HepG2 (cell line): Measurements from ENCODE around the gene ALX3. TPM values are rescaled to one million over a fixed set of nuclear protein-coding genes. Genes with fewer than 3 reads are reported as not detected.

Experiments used
- ATAC-seq: fragments of 200-7000 bp; cut with Tn5 transposase; 3 replicates; pipeline ENCODE4 v1.9.1; 2020; ENCODE audit warnings: mild to moderate bottlenecking, moderate library complexity
- BruUV-seq: library from RNA; stranded (reverse); fragments of 400-500 nt; replicated peaks from 2 replicates; lab custom pipeline; 2021; lab: Mats Ljungman, UMichigan
- CTCF ChIA-PET: fragments of 300-600 bp; formaldehyde crosslinking; extraction: SDS; loops from one replicate; lab custom pipeline; 2021; ENCODE audit warnings: low total read pairs, inconsistent platforms, low intra/inter-chr PET ratio; lab: Yijun Ruan, JAX
- POLR2A ChIA-PET: fragments of 350-600 bp; sonication (Branson Sonifier 250); formaldehyde crosslinking; loops from one replicate; lab custom pipeline; 2020; ENCODE audit warnings: antibody characterized with exemption, inconsistent platforms; lab: Yijun Ruan, JAX
- DNase-seq: peaks from one replicate; pipeline ENCODE4 v3.0.0-alpha.2; 2015; ENCODE audit warnings: low spot score
- FAIRE-seq: peaks from 3 replicates; lab custom pipeline; 2011; peaks lifted over from hg19 to GRCh38; lab: Jason Lieb, UNC
- H2AFZ ChIP-seq: one replicate; pipeline ENCODE4 v1.6.1; 2011; ENCODE audit warnings: low read length, inconsistent platforms
- H3K27ac ChIP-seq: fragments of 300-600 bp; 3 replicates; pipeline ENCODE4 v1.8.0; 2011; ENCODE audit warnings: mixed run types, mild to moderate bottlenecking, mixed read lengths, low read length, inconsistent platforms; ENCODE audit not compliant: insufficient read depth; ENCODE audit errors: extremely low read length
- H3K27me3 ChIP-seq, 2 experiments: fragments of 200-600 bp in 1 of 2; 2 replicates in 1 of 2; 3 replicates in 1 of 2; pipeline versions ENCODE4 v1.6.0 to v1.8.0; 2011; ENCODE audit warnings: low read length in 2 of 2, mild to moderate bottlenecking in 2 of 2, moderate library complexity in 2 of 2, inconsistent platforms in 1 of 2; ENCODE audit not compliant: insufficient read depth in 2 of 2, control insufficient read depth in 1 of 2
- H3K36me3 ChIP-seq, 2 experiments: fragments of 200-600 bp in 1 of 2; replicated peaks in 1 of 2; 2 replicates in 1 of 2; 3 replicates in 1 of 2; pipeline versions ENCODE4 v1.5.1 to v1.8.0; 2011; ENCODE audit warnings: low read length in 2 of 2, inconsistent platforms in 1 of 2; ENCODE audit not compliant: insufficient read depth in 2 of 2, control insufficient read depth in 1 of 2
- H3K4me1 ChIP-seq: 2 replicates; pipeline ENCODE4 v1.5.1; 2012; ENCODE audit warnings: low read length, inconsistent platforms; ENCODE audit not compliant: insufficient read depth
- H3K4me2 ChIP-seq: 2 replicates; pipeline ENCODE4 v1.6.0; 2011; ENCODE audit warnings: low read depth, low read length, inconsistent platforms
- H3K4me3 ChIP-seq, 3 experiments: fragments of 200-600 bp in 1 of 3; sonication (generic), shearing (Covaris generic) in 1 of 3; replicated peaks in 1 of 3; 2 replicates each; pipeline ENCODE4 v1.5.1; 2011 to 2016; ENCODE audit warnings: low read length in 3 of 3, inconsistent platforms in 2 of 3, low read depth in 2 of 3, mild to moderate bottlenecking in 2 of 3, control low read depth in 1 of 3, mixed read lengths in 1 of 3; ENCODE audit not compliant: insufficient read depth in 1 of 3
- H3K79me2 ChIP-seq: one replicate; pipeline ENCODE4 v1.6.1; 2011; ENCODE audit warnings: low read length, inconsistent platforms; ENCODE audit not compliant: insufficient read depth
- H3K9ac ChIP-seq: 2 replicates; pipeline ENCODE4 v1.6.0; 2011; ENCODE audit warnings: mild to moderate bottlenecking, low read depth, low read length, inconsistent platforms; ENCODE audit not compliant: insufficient read depth
- H3K9me3 ChIP-seq: 2 replicates; pipeline ENCODE4 v1.5.1; 2012; ENCODE audit warnings: mild to moderate bottlenecking, low read length
- H4K20me1 ChIP-seq: 2 replicates; pipeline ENCODE4 v1.6.0; 2011; ENCODE audit warnings: inconsistent platforms, mild to moderate bottlenecking, low read length, moderate library complexity; ENCODE audit not compliant: insufficient read depth
- ARNTL ChIP-seq: sonication (generic); formaldehyde crosslinking; IDR thresholded peaks from 2 replicates; pipeline ENCODE4 v1.4.0; 2020; ENCODE audit warnings: mild to moderate bottlenecking, missing genetic modification reagents
- HIVEP1 ChIP-seq: sonication (generic); formaldehyde crosslinking; IDR thresholded peaks from 2 replicates; pipeline ENCODE4 v1.4.0; 2020; ENCODE audit warnings: mild to moderate bottlenecking, missing genetic modification reagents
- PLRG1 ChIP-seq: fragments of 450-650 bp; conservative IDR thresholded peaks from 2 replicates; pipeline ENCODE4 v1.6.1; 2016
- PTBP1 ChIP-seq: fragments of 200-400 bp; formaldehyde crosslinking; IDR thresholded peaks from 2 replicates; pipeline ENCODE4 v1.6.1; 2018; ENCODE audit warnings: low read length, low read depth; ENCODE audit not compliant: poor library complexity, severe bottlenecking
- ZBTB3 ChIP-seq: sonication (generic); formaldehyde crosslinking; IDR thresholded peaks from 2 replicates; pipeline ENCODE4 v1.4.0; 2020; ENCODE audit warnings: low read depth, mild to moderate bottlenecking, moderate library complexity, missing genetic modification reagents, borderline replicate concordance
- ZMYM3 ChIP-seq: sonication (generic); formaldehyde crosslinking; IDR thresholded peaks from 2 replicates; pipeline ENCODE4 v1.5.1; 2020; ENCODE audit warnings: mild to moderate bottlenecking, missing genetic modification reagents
- ZNF124 ChIP-seq: sonication (generic); formaldehyde crosslinking; IDR thresholded peaks from 2 replicates; pipeline ENCODE4 v1.4.0; 2020; ENCODE audit warnings: missing genetic modification reagents
- ZNF17 ChIP-seq: sonication (generic); formaldehyde crosslinking; IDR thresholded peaks from 2 replicates; pipeline ENCODE4 v1.5.0; 2020; ENCODE audit warnings: mild to moderate bottlenecking, missing genetic modification reagents
- ZNF224 ChIP-seq: sonication (generic); formaldehyde crosslinking; IDR thresholded peaks from 2 replicates; pipeline ENCODE4 v1.5.0; 2020; ENCODE audit warnings: mild to moderate bottlenecking, missing genetic modification reagents
- ZNF337 ChIP-seq: sonication (generic); formaldehyde crosslinking; IDR thresholded peaks from 2 replicates; pipeline ENCODE4 v1.5.1; 2020; ENCODE audit warnings: missing genetic modification reagents, low read depth, mild to moderate bottlenecking, borderline replicate concordance
- ZNF713 ChIP-seq: sonication (generic); formaldehyde crosslinking; IDR thresholded peaks from 2 replicates; pipeline ENCODE4 v1.4.0; 2020; ENCODE audit warnings: mild to moderate bottlenecking, missing genetic modification reagents
- ZNF724P ChIP-seq: sonication (generic); formaldehyde crosslinking; IDR thresholded peaks from 2 replicates; pipeline ENCODE4 v1.8.0; 2022; ENCODE audit warnings: missing genetic modification reagents, borderline replicate concordance
- ZNF775 ChIP-seq: sonication (generic); formaldehyde crosslinking; IDR thresholded peaks from 2 replicates; pipeline ENCODE4 v1.4.0; 2020; ENCODE audit warnings: missing genetic modification reagents, mild to moderate bottlenecking, moderate library complexity, borderline replicate concordance
- ZNF891 ChIP-seq: sonication (generic); formaldehyde crosslinking; IDR thresholded peaks from 2 replicates; pipeline ENCODE4 v1.5.0; 2020; ENCODE audit warnings: mild to moderate bottlenecking, missing genetic modification reagents
- ZSCAN30 ChIP-seq: sonication (generic); formaldehyde crosslinking; IDR thresholded peaks from 2 replicates; pipeline ENCODE4 v1.5.0; 2020; ENCODE audit warnings: mild to moderate bottlenecking, missing genetic modification reagents
- WGBS: methylation state at CpG from one replicate; pipeline ENCODE4 v1.1.6; 2017; ENCODE audit warnings: low lambda C conversion rate; 5-methylcytosine and 5-hydroxymethylcytosine counted together
- in situ Hi-C: cut with HindIII; loops from 2 replicates; pipeline ENCODE4 v1.10.0; 2017; ENCODE audit warnings: low pct_unique_long_range_greater_than_20kb; ENCODE audit not compliant: extremely low pct_ligation_motif_present
- intact Hi-C: fragments of 100-400 bp; cut with micrococcal nuclease; formaldehyde crosslinking; loops from one replicate; pipeline ENCODE4 v1.10.0; 2022; ENCODE audit not compliant: unreplicated experiment
- polyA plus RNA-seq, 8 experiments: library from polyadenylated mRNA; depleted of rRNA in 3 of 8; stranded (reverse) in 7 of 8; unstranded in 1 of 8; fragments of >200 nt; fragmentation: Illumina TruSeq in 4 of 8; extraction: Trizol in 4 of 8; gene quantifications; 2 replicates each; pipeline versions ENCODE4 v1.2.1 to v1.2.3, GENCODE V29; 2011 to 2016; ENCODE audit warnings: low read depth in 4 of 8, missing spikeins in 1 of 8, mixed read lengths in 1 of 8; ENCODE audit not compliant: insufficient read depth in 1 of 8
- total RNA-seq, 5 experiments: library from RNA; depleted of rRNA; stranded (reverse); fragments of >200 nt; fragmentation: Illumina TruSeq; extraction: Trizol; gene quantifications; 2 replicates each; pipeline ENCODE4 v1.2.3, GENCODE V29; 2016; ENCODE audit warnings: low read depth in 1 of 5
- TF ChIP-seq, protein P1 (sequence below): sonication (generic); formaldehyde crosslinking; IDR thresholded peaks from 2 replicates; pipeline ENCODE4 v1.4.0; 2020; ENCODE audit warnings: low read depth, missing genetic modification reagents
- TF ChIP-seq, protein P2 (sequence below): sonication (generic); formaldehyde crosslinking; IDR thresholded peaks from 2 replicates; pipeline ENCODE4 v1.5.0; 2020; ENCODE audit warnings: missing genetic modification reagents, mild to moderate bottlenecking, borderline replicate concordance
- TF ChIP-seq, protein P3 (sequence below): sonication (generic); formaldehyde crosslinking; IDR thresholded peaks from 2 replicates; pipeline ENCODE4 v1.4.0; 2020; ENCODE audit warnings: missing genetic modification reagents

ALX3 gene
- total and polyA plus RNA-seq, 2 of the 13 experiments (the other 11 are each of a cell fraction or from before 2014, with no cell fraction given), result not detected

DNA sequence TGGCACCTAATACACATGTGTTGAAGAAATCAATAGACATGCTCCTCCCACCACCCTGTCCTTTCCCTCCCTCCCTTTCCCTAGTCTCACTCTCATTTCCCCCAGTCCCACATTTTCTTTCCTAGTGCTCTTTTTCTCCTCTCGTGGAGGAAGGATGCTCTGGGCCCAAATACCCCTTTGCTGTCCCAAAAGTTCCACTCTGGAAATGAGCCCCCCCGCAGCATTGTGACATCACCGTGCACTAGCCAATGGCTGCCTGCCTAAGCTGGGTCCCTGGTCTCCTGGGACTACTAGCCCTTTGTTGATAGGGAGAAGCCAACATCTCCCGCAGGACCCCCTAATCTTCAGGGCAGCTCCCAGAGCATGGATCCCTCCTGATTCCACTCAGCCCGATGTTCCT is 41.7 kb upstream of the ALX3 start, which contains the start of gene UBL4B:
UBL4B (plus strand) TSS at position 301 of the 400 bp plus-strand sequence; CDS start at position 393, 92 bp downstream.
- ChIA-PET CTCF (no interaction called here), POLR2A (no interaction called here)
- DNase-seq (no peak), ATAC-seq (no peak), FAIRE-seq (no peak)
- BruUV-seq, result no TSS peak
- intact Hi-C loops (no loop called here), in situ Hi-C loops (no loop called here)
- no peak within 1 kb of the TSS for H3K4me2 ChIP-seq
- no peaks in the 10 kb centered on the region for H3K9me3 ChIP-seq
- H4K20me1 ChIP-seq, result no peaks in the 10 kb centered on the region
- no peaks in the 10 kb centered on the region for H3K36me3 ChIP-seq
- no peaks in the 10 kb centered on the region for H3K79me2 ChIP-seq
- no peak within 1 kb of the TSS for H3K4me3 ChIP-seq
- peaks cover 6 to 54% of the 10 kb centered on the region in 2 experiments; a peak in 3 of 5 replicates for H3K27me3 ChIP-seq
- no peak within 1 kb of the TSS for H3K27ac ChIP-seq
- H3K4me1 ChIP-seq, result no peaks in the 10 kb centered on the region
- no peak within 1 kb of the TSS for H2AFZ ChIP-seq
- H3K9ac ChIP-seq, result no peak within 1 kb of the TSS
- 25% methylated on average over 5 of the region's 5 CpGs for WGBS
- TF ChIP-seq, protein P1, sequence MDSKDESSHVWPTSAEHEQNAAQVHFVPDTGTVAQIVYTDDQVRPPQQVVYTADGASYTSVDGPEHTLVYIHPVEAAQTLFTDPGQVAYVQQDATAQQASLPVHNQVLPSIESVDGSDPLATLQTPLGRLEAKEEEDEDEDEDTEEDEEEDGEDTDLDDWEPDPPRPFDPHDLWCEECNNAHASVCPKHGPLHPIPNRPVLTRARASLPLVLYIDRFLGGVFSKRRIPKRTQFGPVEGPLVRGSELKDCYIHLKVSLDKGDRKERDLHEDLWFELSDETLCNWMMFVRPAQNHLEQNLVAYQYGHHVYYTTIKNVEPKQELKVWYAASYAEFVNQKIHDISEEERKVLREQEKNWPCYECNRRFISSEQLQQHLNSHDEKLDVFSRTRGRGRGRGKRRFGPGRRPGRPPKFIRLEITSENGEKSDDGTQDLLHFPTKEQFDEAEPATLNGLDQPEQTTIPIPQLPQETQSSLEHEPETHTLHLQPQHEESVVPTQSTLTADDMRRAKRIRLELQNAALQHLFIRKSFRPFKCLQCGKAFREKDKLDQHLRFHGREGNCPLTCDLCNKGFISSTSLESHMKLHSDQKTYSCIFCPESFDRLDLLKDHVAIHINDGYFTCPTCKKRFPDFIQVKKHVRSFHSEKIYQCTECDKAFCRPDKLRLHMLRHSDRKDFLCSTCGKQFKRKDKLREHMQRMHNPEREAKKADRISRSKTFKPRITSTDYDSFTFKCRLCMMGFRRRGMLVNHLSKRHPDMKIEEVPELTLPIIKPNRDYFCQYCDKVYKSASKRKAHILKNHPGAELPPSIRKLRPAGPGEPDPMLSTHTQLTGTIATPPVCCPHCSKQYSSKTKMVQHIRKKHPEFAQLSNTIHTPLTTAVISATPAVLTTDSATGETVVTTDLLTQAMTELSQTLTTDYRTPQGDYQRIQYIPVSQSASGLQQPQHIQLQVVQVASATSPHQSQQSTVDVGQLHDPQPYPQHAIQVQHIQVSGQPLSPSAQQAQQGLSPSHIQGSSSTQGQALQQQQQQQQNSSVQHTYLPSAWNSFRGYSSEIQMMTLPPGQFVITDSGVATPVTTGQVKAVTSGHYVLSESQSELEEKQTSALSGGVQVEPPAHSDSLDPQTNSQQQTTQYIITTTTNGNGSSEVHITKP (CRISPR knock-in tag), result no peak
- TF ChIP-seq HIVEP1 (no peak), ARNTL (no peak), ZNF713 (CRISPR knock-in tag) (no peak), ZNF724P (CRISPR knock-in tag) (no peak), ZNF224 (no peak), PLRG1 (no peak), ZNF17 (no peak), ZMYM3 (no peak), ZNF124 (CRISPR knock-in tag) (no peak), ZNF775 (CRISPR knock-in tag) (no peak), ZSCAN30 (CRISPR knock-in tag) (no peak), ZNF891 (CRISPR knock-in tag) (no peak), PTBP1 (no peak), ZNF337 (CRISPR knock-in tag) (no peak), ZBTB3 (CRISPR knock-in tag) (no peak)
- TF ChIP-seq, protein P2, sequence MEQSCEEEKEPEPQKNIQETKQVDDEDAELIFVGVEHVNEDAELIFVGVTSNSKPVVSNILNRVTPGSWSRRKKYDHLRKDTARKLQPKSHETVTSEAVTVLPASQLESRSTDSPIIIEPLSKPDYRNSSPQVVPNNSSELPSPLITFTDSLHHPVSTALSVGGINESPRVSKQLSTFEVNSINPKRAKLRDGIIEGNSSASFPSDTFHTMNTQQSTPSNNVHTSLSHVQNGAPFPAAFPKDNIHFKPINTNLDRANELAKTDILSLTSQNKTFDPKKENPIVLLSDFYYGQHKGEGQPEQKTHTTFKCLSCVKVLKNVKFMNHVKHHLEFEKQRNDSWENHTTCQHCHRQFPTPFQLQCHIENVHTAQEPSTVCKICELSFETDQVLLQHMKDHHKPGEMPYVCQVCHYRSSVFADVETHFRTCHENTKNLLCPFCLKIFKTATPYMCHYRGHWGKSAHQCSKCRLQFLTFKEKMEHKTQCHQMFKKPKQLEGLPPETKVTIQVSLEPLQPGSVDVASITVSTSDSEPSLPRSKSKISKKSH (CRISPR knock-in tag), result no peak
- TF ChIP-seq, protein P3, sequence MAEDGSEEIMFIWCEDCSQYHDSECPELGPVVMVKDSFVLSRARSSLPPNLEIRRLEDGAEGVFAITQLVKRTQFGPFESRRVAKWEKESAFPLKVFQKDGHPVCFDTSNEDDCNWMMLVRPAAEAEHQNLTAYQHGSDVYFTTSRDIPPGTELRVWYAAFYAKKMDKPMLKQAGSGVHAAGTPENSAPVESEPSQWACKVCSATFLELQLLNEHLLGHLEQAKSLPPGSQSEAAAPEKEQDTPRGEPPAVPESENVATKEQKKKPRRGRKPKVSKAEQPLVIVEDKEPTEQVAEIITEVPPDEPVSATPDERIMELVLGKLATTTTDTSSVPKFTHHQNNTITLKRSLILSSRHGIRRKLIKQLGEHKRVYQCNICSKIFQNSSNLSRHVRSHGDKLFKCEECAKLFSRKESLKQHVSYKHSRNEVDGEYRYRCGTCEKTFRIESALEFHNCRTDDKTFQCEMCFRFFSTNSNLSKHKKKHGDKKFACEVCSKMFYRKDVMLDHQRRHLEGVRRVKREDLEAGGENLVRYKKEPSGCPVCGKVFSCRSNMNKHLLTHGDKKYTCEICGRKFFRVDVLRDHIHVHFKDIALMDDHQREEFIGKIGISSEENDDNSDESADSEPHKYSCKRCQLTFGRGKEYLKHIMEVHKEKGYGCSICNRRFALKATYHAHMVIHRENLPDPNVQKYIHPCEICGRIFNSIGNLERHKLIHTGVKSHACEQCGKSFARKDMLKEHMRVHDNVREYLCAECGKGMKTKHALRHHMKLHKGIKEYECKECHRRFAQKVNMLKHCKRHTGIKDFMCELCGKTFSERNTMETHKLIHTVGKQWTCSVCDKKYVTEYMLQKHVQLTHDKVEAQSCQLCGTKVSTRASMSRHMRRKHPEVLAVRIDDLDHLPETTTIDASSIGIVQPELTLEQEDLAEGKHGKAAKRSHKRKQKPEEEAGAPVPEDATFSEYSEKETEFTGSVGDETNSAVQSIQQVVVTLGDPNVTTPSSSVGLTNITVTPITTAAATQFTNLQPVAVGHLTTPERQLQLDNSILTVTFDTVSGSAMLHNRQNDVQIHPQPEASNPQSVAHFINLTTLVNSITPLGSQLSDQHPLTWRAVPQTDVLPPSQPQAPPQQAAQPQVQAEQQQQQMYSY (CRISPR knock-in tag), result no peak
